ENCODE measurements around the gene WDR74.

DNA sequence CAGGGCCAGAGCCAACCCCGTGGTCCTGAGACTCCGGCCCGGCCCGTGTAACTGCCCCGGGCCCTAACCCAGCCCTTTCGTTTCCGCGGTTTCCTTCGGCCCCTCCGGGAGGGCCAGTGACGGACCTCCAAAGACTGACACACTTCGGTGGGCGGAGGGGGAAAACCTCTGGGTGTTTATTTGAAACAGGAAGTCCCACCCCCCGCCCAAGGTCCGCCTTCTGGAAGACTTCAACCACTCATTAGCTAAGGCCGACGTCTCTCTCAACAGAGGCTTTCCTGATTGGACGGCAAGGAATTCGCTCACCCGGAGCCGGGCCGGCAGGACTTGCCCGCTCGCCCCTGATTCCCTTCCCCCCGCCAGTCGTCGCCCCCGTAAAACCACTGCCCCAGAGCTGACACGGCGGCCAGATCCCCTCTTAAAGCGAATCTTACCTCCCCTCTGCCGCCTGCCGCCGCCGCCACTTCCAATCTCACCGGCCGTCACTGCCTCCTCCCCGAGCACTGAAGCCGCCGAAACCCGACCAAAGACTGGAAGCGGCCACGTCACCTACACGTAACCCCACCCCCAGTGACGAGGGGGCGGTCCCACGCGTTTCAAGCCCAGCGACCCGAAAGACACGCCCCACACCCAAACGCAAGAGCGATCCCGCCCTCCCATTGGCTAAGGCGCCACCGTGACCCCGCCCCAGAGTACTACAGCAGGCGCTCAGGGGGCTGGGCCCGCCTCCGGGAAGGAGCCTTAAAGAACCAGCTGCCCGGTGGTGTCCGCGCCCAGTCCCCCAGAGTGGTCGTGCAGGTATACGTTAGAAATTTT, 7.7 kb downstream of the WDR74 start, which contains the start of gene STX5:
- TF ChIP-seq SUZ12 (IDR thresholded peaks at IDR 0.05; ENCODE audit: extremely low read depth, insufficient read depth, insufficient read length) (no peak), YY1 (IDR thresholded peaks at IDR 0.05; ENCODE audit: insufficient read depth, insufficient read length) (no peak)
